ENCODE measurements around the gene CXCR1.
"Not testable (repeated sequence)": the region's sequence is repeated elsewhere in the genome, so short reads cannot be mapped to it uniquely, and the experiment has no call there.

The CXCR1 gene

DNA sequence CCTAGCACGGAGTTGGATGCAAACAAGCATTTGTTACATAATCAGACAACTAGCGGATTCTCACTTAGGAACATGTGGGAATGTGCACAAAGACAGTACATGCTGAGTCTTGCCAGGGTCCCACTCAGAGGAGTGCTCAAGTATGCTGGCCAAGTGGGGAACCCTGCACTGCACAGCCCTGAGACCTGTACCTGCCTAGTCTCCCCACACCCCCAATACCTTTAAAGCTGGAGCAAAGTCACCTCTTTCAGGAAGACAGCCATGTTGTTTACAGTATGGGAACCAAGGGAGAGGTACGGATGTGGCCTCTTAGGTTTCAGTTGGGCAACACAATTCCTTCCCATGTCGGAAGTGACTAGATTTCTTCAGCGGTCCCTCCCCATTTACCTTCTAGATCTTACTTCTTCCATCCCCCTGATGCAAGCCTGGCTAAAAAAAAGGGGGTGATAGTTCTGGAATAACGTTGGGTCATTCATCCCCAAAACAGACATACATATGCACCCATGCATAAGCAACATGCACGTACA, 10.7 kb downstream of the CXCR1 start:
- no peak for DNase-seq

DNA sequence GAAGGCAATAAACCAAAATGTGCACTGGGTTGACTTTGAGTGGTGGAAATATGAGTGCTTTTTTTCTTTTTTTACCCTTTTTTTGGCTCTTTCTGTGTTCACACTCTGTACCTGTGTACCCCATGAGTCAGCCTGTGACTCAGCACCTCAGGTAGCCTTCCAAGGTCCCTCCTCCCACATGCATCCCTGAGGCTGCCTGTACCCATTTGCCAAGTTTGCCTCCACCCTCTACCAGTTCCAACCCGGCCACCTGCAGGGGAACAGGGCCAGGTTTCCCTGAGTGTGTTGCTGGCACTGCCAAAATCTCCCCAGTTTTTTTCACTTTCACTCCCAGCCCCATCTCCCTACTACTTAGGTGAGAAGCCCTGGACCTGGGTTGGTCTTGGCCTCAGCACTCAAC, 14.0 kb downstream of the CXCR1 start:
- DNase-seq, result no peak

DNA sequence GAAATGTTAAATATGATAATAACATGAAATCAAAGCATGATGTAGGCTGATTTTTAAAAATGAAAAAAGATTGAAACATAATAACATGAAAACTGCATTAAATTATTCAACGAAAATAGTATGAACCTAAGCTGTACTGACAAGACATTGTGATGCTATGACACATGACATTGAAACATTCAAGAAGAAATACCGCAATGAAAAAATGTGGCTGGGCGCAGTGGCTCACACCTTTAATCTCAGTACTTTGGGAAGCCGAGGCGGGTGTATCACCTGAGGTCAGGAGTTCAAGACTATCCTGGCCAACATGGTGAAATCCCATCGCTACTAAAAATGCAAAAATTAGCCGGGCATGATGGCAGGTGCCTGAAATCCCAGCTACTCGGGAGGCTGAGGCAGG, 14.6 kb downstream of the CXCR1 start:
- DNase-seq, result no peak

DNA sequence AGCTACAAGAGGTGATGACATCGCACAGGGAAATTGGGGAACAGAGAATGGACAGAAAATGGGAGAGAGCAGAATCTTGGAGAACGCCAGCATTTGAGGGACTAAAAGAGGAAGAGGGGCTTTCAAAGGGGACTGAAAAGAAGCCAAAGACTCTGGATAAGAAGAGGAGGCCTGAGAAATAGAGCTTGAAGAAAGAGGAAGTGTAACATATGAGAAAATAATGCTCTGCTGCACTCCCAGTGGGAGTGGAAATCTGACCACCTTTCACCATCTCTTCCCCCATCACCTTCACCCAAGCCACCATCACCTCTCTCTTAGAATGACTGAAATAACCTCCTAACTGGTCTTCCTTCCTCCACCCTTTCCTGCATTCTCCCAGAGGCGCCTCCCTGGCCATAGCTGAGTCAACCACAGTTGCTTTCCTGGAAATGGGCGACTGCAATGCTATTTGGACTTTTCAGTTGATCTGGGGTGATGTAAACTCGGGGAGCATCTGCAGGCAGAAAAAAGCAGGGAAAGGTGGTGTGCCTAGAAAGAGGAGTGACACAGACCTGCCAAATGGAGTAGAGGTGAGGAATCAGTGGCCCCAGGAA, 16.8 kb downstream of the CXCR1 start:
- DNase-seq, result no peak

DNA sequence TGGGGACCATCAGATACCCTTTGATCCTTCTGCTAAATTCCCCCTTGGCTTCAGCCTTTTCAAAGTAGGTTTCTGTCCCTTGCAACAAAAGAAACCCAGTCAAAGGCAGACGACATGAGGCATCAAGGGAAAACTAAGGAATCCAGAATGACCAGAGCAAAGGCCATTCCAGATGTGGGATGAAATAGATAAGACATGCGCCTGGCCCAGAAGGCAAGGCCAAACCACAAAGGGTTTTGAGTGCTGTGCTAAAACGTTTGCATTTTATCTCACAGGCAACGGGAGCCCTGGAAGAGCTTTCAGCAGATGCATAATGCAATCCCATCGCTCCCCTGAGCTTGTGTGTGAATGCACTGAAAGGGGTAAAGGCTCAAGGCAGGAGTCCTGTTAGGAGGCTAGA, 17.7 kb downstream of the CXCR1 start:
- DNase-seq, result no peak

DNA sequence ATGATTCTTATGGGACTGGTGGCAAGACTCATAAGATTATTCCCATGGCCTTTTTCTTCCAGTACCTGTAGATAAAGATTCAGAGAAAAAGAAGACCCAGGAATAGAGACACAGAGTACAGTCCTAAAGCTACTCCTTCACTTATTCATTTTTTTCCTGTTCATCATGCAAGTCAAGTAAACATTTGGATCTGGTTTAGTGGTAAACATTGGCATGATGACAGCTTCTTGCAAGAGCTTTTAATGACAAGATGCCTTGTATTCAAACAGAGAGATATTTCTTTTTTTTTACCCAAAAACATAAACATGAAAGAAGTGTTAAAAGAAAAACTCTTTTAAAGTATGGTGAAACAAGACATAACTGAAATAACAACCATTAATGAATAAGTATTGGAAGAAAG, 20.7 kb downstream of the CXCR1 start:
- no peak for DNase-seq

DNA sequence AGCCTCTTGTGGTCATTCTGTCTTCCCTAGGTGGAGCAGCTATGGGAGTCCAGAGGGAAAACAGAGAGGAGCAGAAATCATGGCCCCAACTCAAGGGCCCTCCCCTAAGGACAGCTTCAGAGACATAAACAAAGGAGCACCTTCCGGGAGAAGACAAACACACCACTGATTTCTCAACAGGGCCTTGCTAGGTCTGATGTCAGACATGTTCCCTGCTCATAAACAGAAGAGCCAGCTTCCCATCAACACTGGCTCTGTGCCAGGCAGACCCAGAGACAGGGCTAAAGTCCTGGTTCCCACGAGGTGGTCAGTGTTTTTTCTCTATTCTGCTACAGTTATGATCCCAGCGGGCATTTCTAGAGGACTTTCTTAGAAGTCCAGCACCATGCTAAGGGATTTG, 21.6 kb downstream of the CXCR1 start:
- DNase-seq, result no peak

DNA sequence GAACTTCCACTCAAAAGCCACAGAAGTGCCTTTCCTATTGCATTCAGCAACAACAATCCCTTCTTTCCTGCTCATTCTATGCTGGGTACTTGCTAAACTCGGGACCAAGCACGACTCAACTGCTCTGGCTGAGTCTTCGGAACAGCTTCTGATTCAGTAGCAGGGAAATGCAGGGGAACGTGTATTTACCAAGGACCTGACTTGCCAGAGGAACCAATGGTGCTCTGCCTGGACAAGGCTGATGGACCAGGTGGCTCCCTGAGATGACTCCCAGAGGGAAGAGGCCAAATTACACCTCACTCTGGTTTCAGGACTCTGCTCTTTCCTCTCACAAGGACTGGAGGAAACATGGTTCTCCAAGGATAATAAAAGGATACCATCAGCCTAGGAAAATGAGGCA, 28.7 kb downstream of the CXCR1 start:
- no peak for DNase-seq

DNA sequence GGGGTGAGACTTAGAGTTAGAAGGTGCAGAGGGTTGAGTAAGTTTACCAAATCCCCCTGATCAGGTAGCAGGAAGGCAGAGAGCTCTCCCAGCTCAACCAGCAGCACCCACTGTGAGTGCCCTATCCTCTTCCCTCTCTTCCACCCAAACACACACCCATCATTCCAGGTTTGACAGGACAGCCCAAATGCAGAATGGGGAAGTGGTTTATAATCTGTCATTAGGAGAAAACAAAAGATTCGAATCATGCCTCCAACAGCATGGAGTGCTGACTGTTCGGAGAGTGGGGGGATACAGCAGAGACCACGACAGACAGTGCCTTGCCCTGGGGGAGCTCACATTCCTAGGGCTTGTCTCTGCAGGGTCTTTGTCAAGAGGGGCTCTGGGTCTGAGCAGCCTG, 29.2 kb downstream of the CXCR1 start:
- no peak for DNase-seq

DNA sequence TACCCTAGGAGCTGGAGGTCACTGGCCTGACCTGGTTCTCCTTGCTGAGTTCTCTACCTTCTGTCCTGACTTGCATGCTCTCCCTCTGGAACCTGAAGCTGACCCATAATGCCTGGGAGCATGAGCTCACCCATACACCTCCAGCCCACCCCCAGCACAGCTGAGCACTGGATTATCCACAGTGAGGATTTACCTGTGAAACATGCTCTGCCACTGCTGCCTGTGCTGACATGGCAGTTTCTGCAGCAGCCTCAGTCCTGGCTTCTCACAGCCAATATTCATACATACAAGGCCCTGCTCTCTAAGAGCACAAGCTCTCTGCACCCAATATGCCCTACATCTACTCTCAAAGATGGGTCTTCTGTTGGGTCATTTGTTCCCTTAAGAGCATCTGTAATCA, 35.9 kb downstream of the CXCR1 start:
- no peak for DNase-seq

DNA sequence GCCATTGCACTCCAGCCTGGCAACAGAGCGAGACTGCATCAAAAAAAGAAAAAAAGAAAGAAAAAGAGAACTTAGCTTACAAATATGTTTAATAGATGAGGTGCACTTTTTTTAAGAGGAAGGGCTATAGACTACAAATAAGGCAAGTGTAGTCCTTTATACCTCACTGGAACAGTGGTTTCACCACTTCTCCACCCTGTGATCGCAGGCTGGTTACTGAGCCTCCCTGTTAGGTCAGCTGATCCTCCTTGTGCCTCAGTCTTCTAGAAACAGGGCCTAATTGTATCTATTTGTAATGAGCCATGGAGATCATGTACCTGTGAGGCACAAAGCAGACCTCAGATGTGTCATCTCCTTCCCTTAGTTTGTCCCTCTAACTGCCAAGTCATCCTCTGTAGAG, 36.4 kb downstream of the CXCR1 start:
- DNase-seq, result no peak

DNA sequence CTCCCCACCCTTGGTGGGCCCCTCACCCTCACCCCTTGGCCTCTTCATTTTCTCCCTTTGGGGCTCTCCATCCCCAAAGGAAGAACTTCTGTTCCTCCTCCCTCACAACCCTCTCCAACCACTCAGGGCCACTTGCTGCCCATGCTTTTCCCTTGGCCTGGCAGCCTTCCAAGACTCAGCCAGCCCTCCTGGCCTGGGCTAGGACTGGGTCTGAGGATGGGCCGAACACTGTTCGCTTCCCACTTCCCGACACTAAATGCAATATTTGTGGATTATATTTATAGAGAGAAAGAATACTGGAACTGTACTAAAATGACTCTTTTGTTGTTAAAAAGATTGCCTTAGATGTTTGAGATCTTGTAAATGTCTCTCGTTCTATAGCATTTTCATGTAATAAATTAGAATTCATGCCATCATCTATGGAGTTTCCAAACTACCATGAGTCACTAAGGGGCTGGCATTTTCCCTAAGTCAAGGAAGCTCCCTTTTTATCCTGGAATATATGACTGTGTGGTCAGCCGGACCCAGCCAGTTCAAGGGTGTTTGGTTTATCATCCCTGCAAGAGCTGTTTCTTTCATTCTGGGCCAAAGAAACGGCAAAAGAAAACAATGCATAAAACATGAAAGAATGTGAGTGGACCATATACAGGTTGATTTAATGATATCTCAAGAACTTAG, 37.2 kb downstream of the CXCR1 start:
- no peak for DNase-seq

DNA sequence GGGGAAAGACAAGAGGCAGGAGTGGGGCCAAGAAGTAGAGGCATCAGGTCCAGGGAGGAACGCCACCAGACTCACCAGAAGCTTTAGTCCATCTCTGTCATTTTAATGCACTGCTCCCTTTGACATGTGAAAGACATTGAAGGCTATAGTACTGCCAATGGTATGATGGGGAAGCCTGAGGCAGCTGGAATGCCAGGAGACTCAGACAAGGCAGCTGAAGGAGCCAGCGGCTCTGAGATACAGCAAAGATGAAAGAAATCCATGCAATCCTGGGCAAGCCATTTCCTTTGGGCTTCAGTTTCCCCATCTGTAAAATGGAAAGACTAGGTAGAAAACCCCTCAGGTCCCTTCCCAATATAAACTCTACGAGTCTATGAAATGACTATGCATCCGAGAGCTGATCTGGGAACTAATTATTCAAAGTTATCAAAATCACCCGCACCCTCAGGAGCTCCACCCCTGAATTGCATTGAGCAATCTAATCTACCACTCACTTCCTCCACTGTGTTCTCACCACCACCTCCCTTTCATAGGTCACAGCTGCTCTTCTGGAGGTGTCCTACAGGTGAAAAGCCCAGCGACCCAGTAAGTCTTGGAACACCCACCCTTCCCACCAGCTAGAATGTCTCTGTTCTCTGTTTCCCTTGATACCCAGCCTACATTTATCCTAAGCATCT, 37.8 kb downstream of the CXCR1 start:
- DNase-seq, result no peak

DNA sequence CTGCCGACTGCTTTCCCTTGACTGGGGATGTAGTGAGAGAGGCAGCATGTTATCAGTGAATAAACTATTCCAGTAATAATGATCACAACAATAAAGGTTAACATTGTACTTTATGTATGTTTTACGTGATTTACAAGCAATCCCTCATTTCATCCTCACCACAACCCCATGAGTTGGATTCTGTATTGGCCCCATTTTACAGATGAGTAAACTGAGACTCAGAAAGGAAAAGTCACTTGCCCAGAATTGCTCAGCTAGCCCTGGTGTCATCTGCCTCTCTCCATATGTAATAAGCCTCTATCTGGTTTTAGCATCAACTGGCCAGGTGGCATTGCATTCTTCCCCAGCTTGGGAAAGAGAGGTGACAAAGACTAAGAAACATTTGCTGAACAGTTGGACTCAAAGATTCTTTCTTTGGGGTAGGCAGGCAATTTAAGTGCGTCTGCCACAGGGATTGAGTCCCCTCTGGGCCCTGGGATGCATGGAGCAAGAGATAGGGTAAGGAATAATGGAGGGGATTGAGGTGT, 38.8 kb downstream of the CXCR1 start:
- DNase-seq, result no peak

DNA sequence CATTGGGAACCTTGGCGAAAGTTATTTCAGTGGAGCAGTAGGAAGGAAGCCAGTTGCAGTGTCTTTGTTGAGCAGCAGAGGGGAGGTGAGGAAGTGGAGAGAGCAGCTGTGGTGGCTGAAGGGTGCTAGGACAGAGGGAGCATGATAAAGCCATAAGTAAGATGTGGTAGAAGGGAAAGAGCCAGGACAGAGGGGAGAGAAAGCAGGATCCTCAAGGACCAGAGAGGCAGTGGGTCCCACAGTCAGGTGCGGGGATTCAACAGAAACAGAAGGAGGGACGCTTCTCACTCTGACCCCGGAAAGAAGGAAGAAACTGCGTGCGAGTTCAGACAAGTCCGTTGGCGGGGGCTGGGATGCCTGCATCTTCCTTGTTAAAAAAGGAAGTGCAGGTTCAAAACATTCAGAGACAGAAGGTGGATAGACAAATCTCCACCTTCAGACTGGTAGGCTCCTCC, 41.1 kb downstream of the CXCR1 start, which contains the start of gene CXCR2:
Gene CXCR2, plus strand, starts transcription at position 403 of the 455 bp plus-strand sequence. CDS start 8,774 bp downstream, outside the sequence.
- DNase-seq, result no peak

DNA sequence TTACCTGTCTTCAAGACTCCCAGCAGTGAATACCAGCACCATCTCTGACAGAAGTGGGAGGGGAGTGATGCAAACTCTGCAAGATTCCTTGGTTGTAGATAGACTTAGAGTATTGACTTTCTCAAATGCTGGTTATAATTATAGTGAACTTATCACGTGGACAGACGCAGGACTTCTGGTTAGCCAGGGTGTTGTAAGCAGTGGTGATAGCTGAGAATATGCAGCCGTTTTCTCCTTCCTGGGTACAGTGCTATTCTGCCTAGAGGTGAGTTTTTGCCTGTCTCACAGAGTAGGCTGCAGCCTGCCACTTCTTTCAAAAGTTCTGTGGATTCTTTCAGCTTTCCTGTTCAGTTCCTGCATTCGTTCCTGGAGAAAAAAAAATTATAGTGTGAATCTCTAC, 41.7 kb downstream of the CXCR1 start:
- DNase-seq, result no peak

DNA sequence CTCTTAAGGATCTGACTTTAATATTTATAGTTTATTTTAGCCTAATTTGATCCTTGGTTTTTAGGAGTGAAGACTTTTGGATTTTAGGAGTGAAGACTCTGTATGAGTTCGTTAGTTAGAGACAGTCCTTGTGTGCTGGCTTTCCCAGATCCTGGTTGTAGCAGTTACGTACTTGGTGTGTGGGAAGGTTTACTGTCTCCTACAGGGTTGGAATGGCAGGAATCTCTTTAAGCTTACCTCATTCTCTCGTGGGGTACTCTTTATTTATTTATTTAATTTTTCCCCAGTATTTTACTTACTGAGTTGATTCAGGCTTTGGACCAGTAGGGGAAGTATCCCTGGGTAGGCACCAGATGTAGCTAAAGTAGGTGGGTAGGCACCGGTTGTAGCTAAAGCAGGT, 42.8 kb downstream of the CXCR1 start:
- DNase-seq, result no peak

DNA sequence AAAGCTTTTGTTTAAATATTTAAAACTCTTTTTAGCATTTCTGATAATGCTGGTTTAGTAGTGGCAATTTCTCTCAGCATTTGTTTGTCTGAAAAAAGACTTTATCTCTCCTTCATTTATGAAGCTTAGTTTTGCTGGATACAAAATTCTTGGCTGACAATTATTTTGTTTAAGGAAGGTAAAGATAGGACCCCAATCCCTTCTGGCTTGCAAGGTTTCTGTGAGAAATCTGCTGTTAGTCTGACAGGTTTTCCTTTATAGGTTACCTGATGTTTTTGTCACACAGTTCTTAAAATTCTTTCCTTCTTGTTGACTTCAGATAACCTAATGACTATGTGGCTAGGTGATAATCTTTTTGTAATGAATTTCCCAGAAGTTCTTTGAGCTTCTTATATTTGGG, 44.5 kb downstream of the CXCR1 start:
- not testable (repeated sequence) for DNase-seq

DNA sequence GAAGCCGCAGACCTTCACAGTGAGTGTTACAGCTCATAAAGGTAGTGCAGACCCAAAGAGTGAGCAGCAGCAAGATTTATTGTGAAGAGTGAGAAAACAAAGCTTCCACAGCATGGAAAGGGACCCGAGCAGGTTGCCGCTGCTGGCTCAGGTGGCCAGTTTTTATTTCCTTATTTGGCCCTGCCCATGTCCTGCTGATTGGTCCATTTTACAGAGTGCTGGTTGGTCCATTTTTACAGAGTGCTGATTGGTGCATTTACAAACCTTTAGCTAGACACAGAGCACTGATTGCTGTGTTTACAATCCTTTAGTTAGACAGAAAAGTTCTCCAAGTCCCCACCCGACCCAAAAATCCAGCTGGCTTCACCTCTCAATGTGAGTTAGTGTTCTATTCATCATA, 45.0 kb downstream of the CXCR1 start:
- DNase-seq, result not testable (repeated sequence)

All from NCI-H2081 treated with DMSO at 0.1 percent for 48 hours (cell line).